A673 (cell line): ENCODE data around the gene STX17.

Source experiments
- CTCF ChIP-seq: fragments of 300-800, 200-600 bp; sonication (generic); conservative IDR thresholded peaks from 2 replicates; pipeline ENCODE4 v1.5.1; 2017; ENCODE audit warnings: low read depth, mild to moderate bottlenecking, antibody characterized with exemption, low read length, moderate library complexity, mixed read lengths
- EZH2 ChIP-seq: fragments of 200-600 bp; sonication (generic); IDR thresholded peaks from 2 replicates; pipeline ENCODE4 v1.6.1; 2017; ENCODE audit warnings: borderline replicate concordance, low read depth, mild to moderate bottlenecking, mixed read lengths, antibody characterized with exemption, low read length; ENCODE audit not compliant: poor library complexity, severe bottlenecking

DNA sequence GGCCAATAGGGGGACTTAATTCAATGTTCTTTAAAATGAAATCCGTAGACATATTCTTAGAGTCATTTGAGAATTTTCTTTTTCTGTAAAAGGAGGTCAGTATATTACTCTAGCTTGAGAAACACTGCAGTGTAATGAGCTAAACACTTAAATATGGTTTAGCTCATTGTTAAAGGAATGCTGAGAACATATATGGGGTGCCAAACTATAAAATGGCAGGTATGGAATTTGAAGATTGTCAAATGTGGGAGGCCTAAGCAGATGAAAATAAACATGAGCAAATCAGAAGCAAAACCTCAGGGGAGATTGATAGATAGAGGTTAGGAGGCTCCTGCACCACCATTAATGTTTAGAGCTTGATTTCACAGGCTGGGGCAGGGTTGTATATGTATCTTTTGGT, 57.9 kb downstream of the STX17 start:
- TF ChIP-seq EZH2 (no peak), CTCF (no peak)
